Suprapubic skin (tissue), 4 donors: ENCODE data around the gene TGM3.

Source experiments
- POLR2A ChIP-seq, 2 donors: fragments of 450-650 bp; IDR thresholded peaks; one replicate each; pipeline ENCODE4 v1.6.1; 2017; ENCODE audit warnings: antibody characterized with exemption in 2 of 2, mild to moderate bottlenecking in 2 of 2, moderate library complexity in 2 of 2
- POLR2AphosphoS5 ChIP-seq, 3 donors: sonication (generic); formaldehyde crosslinking; IDR thresholded peaks; one replicate each; pipeline ENCODE4 v1.6.1; 2017; ENCODE audit warnings: antibody characterized with exemption in 3 of 3

- TF ChIP-seq POLR2AphosphoS5 (IDR thresholded peaks at IDR 0.05), result no peak
- no peak for TF ChIP-seq POLR2A (IDR thresholded peaks at IDR 0.05)
Observed at GRCh38 chr20:2330090-2330695, 34.4 kb downstream of the TGM3 start.
